ENCODE data around the gene CYTL1.

DNA sequence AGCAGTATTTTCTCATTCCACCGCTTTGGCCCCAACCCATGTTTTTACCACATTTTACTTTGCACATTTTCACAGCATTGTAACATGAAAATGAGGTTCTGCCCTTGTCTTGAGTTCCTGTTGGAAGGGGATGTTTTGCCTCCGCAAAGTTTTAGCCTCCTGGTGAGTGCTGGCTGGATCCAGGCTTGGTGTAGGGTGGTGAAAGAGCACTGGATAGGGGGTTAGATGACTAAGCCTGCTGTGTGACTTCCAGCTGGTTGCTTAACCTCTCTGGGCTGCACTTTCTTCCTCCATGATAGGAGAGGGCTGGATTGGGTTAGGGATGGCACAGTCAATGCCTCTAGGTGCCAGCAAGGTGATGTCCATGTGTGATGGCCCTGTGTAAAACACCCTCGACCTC is 28.9 kb downstream of the CYTL1 start:
- TF ChIP-seq, protein P1, sequence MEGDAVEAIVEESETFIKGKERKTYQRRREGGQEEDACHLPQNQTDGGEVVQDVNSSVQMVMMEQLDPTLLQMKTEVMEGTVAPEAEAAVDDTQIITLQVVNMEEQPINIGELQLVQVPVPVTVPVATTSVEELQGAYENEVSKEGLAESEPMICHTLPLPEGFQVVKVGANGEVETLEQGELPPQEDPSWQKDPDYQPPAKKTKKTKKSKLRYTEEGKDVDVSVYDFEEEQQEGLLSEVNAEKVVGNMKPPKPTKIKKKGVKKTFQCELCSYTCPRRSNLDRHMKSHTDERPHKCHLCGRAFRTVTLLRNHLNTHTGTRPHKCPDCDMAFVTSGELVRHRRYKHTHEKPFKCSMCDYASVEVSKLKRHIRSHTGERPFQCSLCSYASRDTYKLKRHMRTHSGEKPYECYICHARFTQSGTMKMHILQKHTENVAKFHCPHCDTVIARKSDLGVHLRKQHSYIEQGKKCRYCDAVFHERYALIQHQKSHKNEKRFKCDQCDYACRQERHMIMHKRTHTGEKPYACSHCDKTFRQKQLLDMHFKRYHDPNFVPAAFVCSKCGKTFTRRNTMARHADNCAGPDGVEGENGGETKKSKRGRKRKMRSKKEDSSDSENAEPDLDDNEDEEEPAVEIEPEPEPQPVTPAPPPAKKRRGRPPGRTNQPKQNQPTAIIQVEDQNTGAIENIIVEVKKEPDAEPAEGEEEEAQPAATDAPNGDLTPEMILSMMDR (IDR thresholded peaks at IDR 0.05) = no peak
- TF ChIP-seq POLR2A (IDR thresholded peaks at IDR 0.05) = no peak

All from adrenal gland (tissue), 5 donors.